Measurements from ENCODE around the gene RPS6KB2.

The RPS6KB2 gene

GRCh38 chr11:67445515-67445914 lies 17.2 kb downstream of the RPS6KB2 start:
- DNase-seq: no peak

GRCh38 chr11:67448220-67448609 lies 19.9 kb downstream of the RPS6KB2 start:
- no peak for DNase-seq

- no peak for DNase-seq
These were observed 21.0 kb downstream of the RPS6KB2 start for GRCh38 chr11:67449116-67449844.

GRCh38 chr11:67450796-67451657 lies 22.7 kb downstream of the RPS6KB2 start:
- no peak for DNase-seq

GRCh38 chr11:67451658-67451976 lies 23.3 kb downstream of the RPS6KB2 start:
- no peak for DNase-seq

- no peak for DNase-seq
These were observed 24.1 kb downstream of the RPS6KB2 start, which contains the start of gene GPR152 for GRCh38 chr11:67452141-67452952. GPR152 (minus strand) TSS chr11:67452729; CDS start chr11:67452724, 5 bp downstream.

GRCh38 chr11:67453816-67454732 lies 25.8 kb downstream of the RPS6KB2 start:
- no peak for DNase-seq

GRCh38 chr11:67455054-67455453 lies 26.8 kb downstream of the RPS6KB2 start, which contains the start of gene CABP4:
CABP4 (plus strand) TSS chr11:67455354; CDS start chr11:67455424, 70 bp downstream.
- DNase-seq: no peak

- no peak for DNase-seq
These were observed 27.9 kb downstream of the RPS6KB2 start for GRCh38 chr11:67456068-67456705.

- DNase-seq: no peak
These were observed 29.2 kb downstream of the RPS6KB2 start for GRCh38 chr11:67457453-67457852.

- no peak for DNase-seq
These were observed 30.0 kb downstream of the RPS6KB2 start for GRCh38 chr11:67458266-67458665.

- DNase-seq: no peak
These were observed 34.9 kb downstream of the RPS6KB2 start for GRCh38 chr11:67463186-67463585.

- DNase-seq: peak; percentile 39
These were observed 35.6 kb downstream of the RPS6KB2 start for GRCh38 chr11:67463680-67464410.

- peak; percentile 95 for DNase-seq
These were observed 36.3 kb downstream of the RPS6KB2 start for GRCh38 chr11:67464411-67465188.

GRCh38 chr11:67465189-67465510 lies 36.9 kb downstream of the RPS6KB2 start:
- DNase-seq: peak; percentile 22

GRCh38 chr11:67465530-67465929 lies 37.2 kb downstream of the RPS6KB2 start:
- DNase-seq: peak; percentile 47

- no peak for DNase-seq
These were observed 38.1 kb downstream of the RPS6KB2 start for GRCh38 chr11:67466367-67466766.

GRCh38 chr11:67466962-67467771 lies 38.9 kb downstream of the RPS6KB2 start:
- no peak for DNase-seq

- DNase-seq: no peak
These were observed 39.8 kb downstream of the RPS6KB2 start for GRCh38 chr11:67468056-67468455.

Measured in hematopoietic multipotent progenitor cell treated with erythropoietin and hydrocortisone succinate and interleukin-3 and kit ligand, for 6 days (in vitro differentiated cells).